ENCODE results near the gene DNAJC22. TPM values are rescaled to one million over a fixed set of nuclear protein-coding genes. Genes with fewer than 3 reads are reported as not detected.
A peak's percentile ranks its signal among the peaks of the same experiment; 100 is the strongest.

DNAJC22 gene
- total RNA-seq, 2 donors from 2014 or later = 7.3 to 10.9 TPM

GRCh38 chr12:49366096-49366651, 19.5 kb downstream of the DNAJC22 start:
- Histone ChIP-seq H3K27me3 (no peaks in the 10 kb centered on the region), H3K27ac (peak overlapping the region; percentile 80 to 96 (median 88)), H3K36me3 (replicated peaks in 1 of 2; ENCODE audit: insufficient read depth in 1 of 2, low read depth in 2 of 2) (no peaks in the 10 kb centered on the region), H3K4me3 (peak overlapping the region; percentile 15 to 83), H3K9me3 (no peaks in the 10 kb centered on the region), H3K4me1 (peaks cover 28% of the 10 kb centered on the region)
- intact Hi-C loops (cut with DNase I) = loop anchor here (10.0 kb wide), 2 partner anchors 139 to 209 kb away; no protein-coding TSS in a partner anchor
- 9 to 21% methylated on average over 22 to 38 of the region's 38 CpGs for WGBS, 2 donors
- DNase-seq (no peak), ATAC-seq (peak; percentile 36)
- TF ChIP-seq POLR2A (IDR thresholded peaks at IDR 0.05) = no peak
- no peak for TF ChIP-seq CTCF (IDR thresholded peaks at IDR 0.05)

GRCh38 chr12:49366652-49367380, 20.1 kb downstream of the DNAJC22 start:
- Histone ChIP-seq H3K27ac (peak overlapping the region; percentile 80 to 96 (median 88)), H3K36me3 (replicated peaks in 1 of 2; ENCODE audit: insufficient read depth in 1 of 2, low read depth in 2 of 2) (no peaks in the 10 kb centered on the region), H3K27me3 (no peaks in the 10 kb centered on the region), H3K4me3 (peak overlapping the region; percentile 15 to 83), H3K4me1 (peaks cover 28% of the 10 kb centered on the region), H3K9me3 (no peaks in the 10 kb centered on the region)
- 0 to 1% methylated on average over 36 to 90 of the region's 97 CpGs for WGBS, 2 donors
- DNase-seq (peak; percentile 84 to 91 (median 86)), ATAC-seq (peak; percentile 89)
- intact Hi-C loops (cut with DNase I) = loop anchor here (10.0 kb wide), 2 partner anchors 138 to 208 kb away; no protein-coding TSS in a partner anchor
- peak; percentile 18 to 79 (median 66) for TF ChIP-seq POLR2A (IDR thresholded peaks at IDR 0.05)
- peak in 6 of 7 experiments; percentile 23 to 51 (median 42) for TF ChIP-seq CTCF (IDR thresholded peaks at IDR 0.05)

GRCh38 chr12:49367381-49368239, 20.9 kb downstream of the DNAJC22 start, which contains the start of gene SPATS2:
SPATS2 (plus strand) TSS chr12:49367462; CDS start chr12:49461013, 93,551 bp downstream.
- Histone ChIP-seq H3K27ac (peak within 1 kb of the TSS; percentile 80 to 96 (median 88)), H3K4me3 (peak within 1 kb of the TSS; percentile 15 to 83), H3K9me3 (no peaks in the 10 kb centered on the region), H3K36me3 (replicated peaks in 1 of 2; ENCODE audit: insufficient read depth in 1 of 2, low read depth in 2 of 2) (no peaks in the 10 kb centered on the region), H3K27me3 (no peaks in the 10 kb centered on the region), H3K4me1 (peaks cover 28% of the 10 kb centered on the region)
- DNase-seq (peak in 3 of 4 donors; percentile 35 to 92 (median 91)), ATAC-seq (peak; percentile 0)
- TF ChIP-seq POLR2A (IDR thresholded peaks at IDR 0.05) (peak; percentile 40 to 56 (median 41)), CTCF (IDR thresholded peaks at IDR 0.05) (no peak)
- intact Hi-C loops (cut with DNase I) = loop anchor here (10.0 kb wide), 2 partner anchors 137 to 207 kb away; no protein-coding TSS in a partner anchor
- WGBS, 2 donors = 1% methylated on average over 34 to 48 of the region's 52 CpGs

GRCh38 chr12:49368240-49368600, 21.5 kb downstream of the DNAJC22 start:
- H3K4me3 ChIP-seq = peak overlapping the region in 1 of 2 donors; percentile 83
- peak overlapping the region in 3 of 4 donors; percentile 80 to 96 (median 94) for H3K27ac ChIP-seq
- intact Hi-C loops (cut with DNase I) = loop anchor here (10.0 kb wide), 2 partner anchors 137 to 207 kb away; no protein-coding TSS in a partner anchor
- H3K27me3 ChIP-seq = no peaks in the 10 kb centered on the region
- ATAC-seq = no peak
- DNase-seq = no peak
- TF ChIP-seq CTCF (IDR thresholded peaks at IDR 0.05) (no peak), POLR2A (IDR thresholded peaks at IDR 0.05) (no peak)
- no peaks in the 10 kb centered on the region for H3K9me3 ChIP-seq
- 4 to 6% methylated on average over 3 of the region's 3 CpGs for WGBS, 2 donors
- no peaks in the 10 kb centered on the region for H3K36me3 ChIP-seq (replicated peaks in 1 of 2; ENCODE audit: insufficient read depth in 1 of 2, low read depth in 2 of 2)
- peaks cover 28% of the 10 kb centered on the region for H3K4me1 ChIP-seq
